H9 (cell line): ENCODE results near the gene AMBRA1. TPM values are rescaled to one million over a fixed set of nuclear protein-coding genes. Genes with fewer than 3 reads are reported as not detected.

Source experiments
- DNase-seq: peaks from one replicate; pipeline ENCODE4 v3.0.0-alpha.2; 2017
- H2AFZ ChIP-seq: one replicate; pipeline ENCODE4 v1.6.1; 2013; ENCODE audit warnings: mild to moderate bottlenecking, low read length, control low read depth, moderate library complexity
- H2AK5ac ChIP-seq: 2 replicates; pipeline ENCODE4 v1.6.1; 2013; ENCODE audit warnings: low read length, control low read depth, mixed read lengths; ENCODE audit not compliant: insufficient read length
- H2BK120ac ChIP-seq: one replicate; pipeline ENCODE4 v1.6.1; 2013; ENCODE audit warnings: low read depth, mild to moderate bottlenecking, low read length, control low read depth, inconsistent platforms; ENCODE audit not compliant: poor library complexity, severe bottlenecking
- H2BK12ac ChIP-seq: 2 replicates; pipeline ENCODE4 v1.6.1; 2013; ENCODE audit warnings: low read length, control low read depth, mixed read lengths, low read depth; ENCODE audit not compliant: insufficient read length
- H2BK15ac ChIP-seq: 2 replicates; pipeline ENCODE4 v1.6.1; 2013; ENCODE audit warnings: low read depth, low read length, control low read depth
- H2BK20ac ChIP-seq: one replicate; pipeline ENCODE4 v1.6.1; 2013; ENCODE audit warnings: low read depth, mild to moderate bottlenecking, low read length, control low read depth, inconsistent platforms; ENCODE audit not compliant: poor library complexity, severe bottlenecking
- H2BK5ac ChIP-seq: 2 replicates; pipeline ENCODE4 v1.6.1; 2013; ENCODE audit warnings: low read length, control low read depth, mixed read lengths; ENCODE audit not compliant: insufficient read length
- H3K14ac ChIP-seq: 2 replicates; pipeline ENCODE4 v1.6.1; 2013; ENCODE audit warnings: low read length, control low read depth; ENCODE audit not compliant: insufficient read depth
- H3K18ac ChIP-seq: 2 replicates; pipeline ENCODE4 v1.6.1; 2013; ENCODE audit warnings: low read depth, mild to moderate bottlenecking, mixed read lengths, low read length, control low read depth; ENCODE audit not compliant: insufficient read length
- H3K23ac ChIP-seq: 2 replicates; pipeline ENCODE4 v1.6.1; 2013; ENCODE audit warnings: low read length, control low read depth, mixed read lengths, low read depth; ENCODE audit not compliant: insufficient read length
- H3K23me2 ChIP-seq: 2 replicates; pipeline ENCODE4 v1.6.1; 2013; ENCODE audit warnings: low read depth, mild to moderate bottlenecking, mixed read lengths, low read length, control low read depth; ENCODE audit not compliant: insufficient read length, poor library complexity, severe bottlenecking
- H3K27ac ChIP-seq: 2 replicates; pipeline ENCODE4 v1.5.1; 2013; ENCODE audit warnings: low read length, control low read depth, mixed read lengths, low read depth; ENCODE audit not compliant: insufficient read length
- H3K27me3 ChIP-seq: 2 replicates; pipeline ENCODE4 v1.6.1; 2013; ENCODE audit warnings: low read length, control low read depth, inconsistent platforms; ENCODE audit not compliant: insufficient read depth
- H3K4ac ChIP-seq: 2 replicates; pipeline ENCODE4 v1.6.1; 2013; ENCODE audit warnings: low read depth, mild to moderate bottlenecking, control low read depth, inconsistent platforms, low read length, moderate library complexity
- H3K4me1 ChIP-seq: 2 replicates; pipeline ENCODE4 v1.6.1; 2013; ENCODE audit warnings: low read length, control low read depth, inconsistent platforms; ENCODE audit not compliant: insufficient read depth
- H3K4me2 ChIP-seq: 2 replicates; pipeline ENCODE4 v1.6.1; 2013; ENCODE audit warnings: low read length, control low read depth, mixed read lengths; ENCODE audit not compliant: insufficient read length, insufficient read depth
- H3K56ac ChIP-seq: 2 replicates; pipeline ENCODE4 v1.6.1; 2013; ENCODE audit warnings: low read depth, mild to moderate bottlenecking, mixed read lengths, low read length, control low read depth; ENCODE audit not compliant: insufficient read length
- H3K79me1 ChIP-seq: 2 replicates; pipeline ENCODE4 v1.6.1; 2013; ENCODE audit warnings: low read depth, mild to moderate bottlenecking, moderate library complexity, low read length, control low read depth, inconsistent platforms; ENCODE audit not compliant: insufficient read depth, poor library complexity, severe bottlenecking
- H3K79me2 ChIP-seq: 2 replicates; pipeline ENCODE4 v1.6.1; 2013; ENCODE audit warnings: low read length, control low read depth, inconsistent platforms; ENCODE audit not compliant: insufficient read depth
- H3K9ac ChIP-seq: 2 replicates; pipeline ENCODE4 v1.6.1; 2013; ENCODE audit warnings: low read length, control low read depth, mixed read lengths; ENCODE audit not compliant: insufficient read length; ENCODE audit errors: extremely low read depth
- H3K9me3 ChIP-seq: one replicate; pipeline ENCODE4 v1.6.1; 2013; ENCODE audit warnings: low read depth, low read length, inconsistent platforms; ENCODE audit not compliant: control insufficient read depth
- H3T11ph ChIP-seq: one replicate; pipeline ENCODE4 v1.6.1; 2013; ENCODE audit warnings: mild to moderate bottlenecking, low read length, control low read depth, inconsistent platforms
- H4K20me1 ChIP-seq: one replicate; pipeline ENCODE4 v1.6.1; 2013; ENCODE audit not compliant: control insufficient read depth, insufficient read length, insufficient read depth
- H4K5ac ChIP-seq: 2 replicates; pipeline ENCODE4 v1.6.1; 2013; ENCODE audit warnings: low read depth, mild to moderate bottlenecking, mixed read lengths, low read length, control low read depth; ENCODE audit not compliant: insufficient read length
- H4K8ac ChIP-seq: replicated peaks from 2 replicates; pipeline ENCODE4 v1.6.1; 2013; ENCODE audit warnings: low read length, control low read depth, mixed read lengths, low read depth; ENCODE audit not compliant: insufficient read length
- H4K91ac ChIP-seq: 2 replicates; pipeline ENCODE4 v1.6.1; 2013; ENCODE audit warnings: low read depth, mild to moderate bottlenecking, moderate library complexity, mixed read lengths, low read length, control low read depth; ENCODE audit not compliant: insufficient read length
- H3K27ac Mint-ChIP-seq, 3 experiments: 2 replicates in 2 of 3; 3 replicates in 1 of 3; pipeline ENCODE4 v1.8.0; 2020 to 2021; ENCODE audit warnings: mixed read lengths in 3 of 3, mild to moderate bottlenecking in 1 of 3, moderate library complexity in 1 of 3
- H3K27me3 Mint-ChIP-seq: 2 replicates; pipeline ENCODE4 v1.8.0; 2021; ENCODE audit warnings: low read depth, mild to moderate bottlenecking, moderate library complexity, mixed read lengths
- H3K36me3 Mint-ChIP-seq, 3 experiments: 2 replicates in 2 of 3; 3 replicates in 1 of 3; pipeline ENCODE4 v1.8.0; 2020 to 2021; ENCODE audit warnings: low read depth in 3 of 3, mixed read lengths in 3 of 3; ENCODE audit not compliant: insufficient read depth in 1 of 3
- H3K4me1 Mint-ChIP-seq, 2 experiments: 2 replicates each; pipeline ENCODE4 v1.8.0; 2020; ENCODE audit warnings: mixed read lengths in 2 of 2
- H3K4me3 Mint-ChIP-seq, 2 experiments: 2 replicates in 1 of 2; 3 replicates in 1 of 2; pipeline ENCODE4 v1.8.0; 2020 to 2021; ENCODE audit warnings: mild to moderate bottlenecking in 2 of 2, mixed read lengths in 2 of 2, moderate library complexity in 1 of 2
- H3K9me3 Mint-ChIP-seq, 2 experiments: 2 replicates in 1 of 2; 3 replicates in 1 of 2; pipeline ENCODE4 v1.8.0; 2020; ENCODE audit warnings: mild to moderate bottlenecking in 2 of 2, mixed read lengths in 2 of 2, moderate library complexity in 1 of 2
- WGBS: extraction: QIAGEN DNeasy Blood & Tissue Kit; methylation state at CpG from one replicate; pipeline ENCODE4 v1.1.7; 2013; ENCODE audit warnings: missing lambda C conversion rate, low lambda C conversion rate, mixed read lengths; ENCODE audit not compliant: insufficient read length; ENCODE audit errors: extremely low coverage; 5-methylcytosine and 5-hydroxymethylcytosine counted together
- total RNA-seq: library from RNA; stranded (reverse); gene quantifications from 2 replicates; pipeline ENCODE4 v1.2.1, GENCODE V29; 2021
- TF ChIP-seq, protein P1 (sequence below): fragments of 200-600 bp; sonication (generic); conservative IDR thresholded peaks from 3 replicates; pipeline ENCODE4 v1.8.0; 2021; ENCODE audit warnings: antibody characterized with exemption, mild to moderate bottlenecking

The AMBRA1 gene
- total RNA-seq, 1 experiment from 2014 or later: 37.5 TPM

DNA sequence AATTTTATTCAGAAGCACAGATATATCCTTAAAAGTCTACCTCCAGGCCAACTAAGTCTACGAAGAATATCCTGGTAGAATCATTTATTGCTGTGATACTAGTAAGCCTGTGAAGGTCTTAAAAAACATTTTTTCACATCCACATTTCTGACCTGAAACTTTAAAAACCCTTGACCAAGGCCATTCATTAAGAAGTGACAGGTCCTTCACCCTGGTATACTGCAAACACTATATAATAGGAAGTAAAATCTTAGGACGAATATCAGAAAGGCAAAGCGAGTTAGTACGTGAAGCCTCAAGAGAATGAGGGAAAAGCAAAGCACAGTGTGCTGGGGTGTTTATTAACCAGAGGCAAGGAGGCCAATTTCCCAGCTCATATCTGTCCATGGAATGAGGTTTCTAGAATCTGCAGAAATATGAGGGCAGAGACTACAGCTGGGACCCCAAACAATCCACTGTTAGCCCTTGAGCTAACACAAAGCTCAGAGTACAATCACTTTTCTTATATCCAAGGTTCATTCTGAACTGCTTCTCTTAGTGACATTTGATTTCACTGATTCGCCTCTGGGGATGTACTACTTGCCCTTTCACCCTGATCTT is 71.0 kb downstream of the AMBRA1 start:
- Histone ChIP-seq H3K79me1 (no peaks in the 10 kb centered on the region), H3T11ph (no peak overlapping the region), H3K9me3 (no peaks in the 10 kb centered on the region), H2BK15ac (no peak overlapping the region), H3K56ac (no peak overlapping the region), H3K4ac (no peak overlapping the region), H3K4me2 (no peak overlapping the region), H3K23me2 (no peaks in the 10 kb centered on the region), H4K91ac (no peak overlapping the region), H3K9ac (no peak overlapping the region), H3K23ac (no peak overlapping the region), H2AFZ (no peak overlapping the region), H4K20me1 (no peaks in the 10 kb centered on the region), H3K14ac (no peak overlapping the region), H2BK120ac (no peak overlapping the region), H2BK20ac (no peak overlapping the region), H4K5ac (no peak overlapping the region), H2BK12ac (no peak overlapping the region), H4K8ac (no peak overlapping the region), H3K27ac (no peak overlapping the region), H3K79me2 (no peaks in the 10 kb centered on the region; the same call in 1 of the 2 replicates), H3K4me1 (no peaks in the 10 kb centered on the region), H2AK5ac (no peak overlapping the region), H3K18ac (no peak overlapping the region), H2BK5ac (no peak overlapping the region), H3K27me3 (no peaks in the 10 kb centered on the region)
- H3K9me3 Mint-ChIP-seq: no peaks in the 10 kb centered on the region
- no CpG with 5 or more reads among the region's 5 CpGs for WGBS
- no peak for DNase-seq
- peaks cover 27 to 29% of the 10 kb centered on the region in 2 experiments for H3K4me1 Mint-ChIP-seq
- TF ChIP-seq, protein P1, sequence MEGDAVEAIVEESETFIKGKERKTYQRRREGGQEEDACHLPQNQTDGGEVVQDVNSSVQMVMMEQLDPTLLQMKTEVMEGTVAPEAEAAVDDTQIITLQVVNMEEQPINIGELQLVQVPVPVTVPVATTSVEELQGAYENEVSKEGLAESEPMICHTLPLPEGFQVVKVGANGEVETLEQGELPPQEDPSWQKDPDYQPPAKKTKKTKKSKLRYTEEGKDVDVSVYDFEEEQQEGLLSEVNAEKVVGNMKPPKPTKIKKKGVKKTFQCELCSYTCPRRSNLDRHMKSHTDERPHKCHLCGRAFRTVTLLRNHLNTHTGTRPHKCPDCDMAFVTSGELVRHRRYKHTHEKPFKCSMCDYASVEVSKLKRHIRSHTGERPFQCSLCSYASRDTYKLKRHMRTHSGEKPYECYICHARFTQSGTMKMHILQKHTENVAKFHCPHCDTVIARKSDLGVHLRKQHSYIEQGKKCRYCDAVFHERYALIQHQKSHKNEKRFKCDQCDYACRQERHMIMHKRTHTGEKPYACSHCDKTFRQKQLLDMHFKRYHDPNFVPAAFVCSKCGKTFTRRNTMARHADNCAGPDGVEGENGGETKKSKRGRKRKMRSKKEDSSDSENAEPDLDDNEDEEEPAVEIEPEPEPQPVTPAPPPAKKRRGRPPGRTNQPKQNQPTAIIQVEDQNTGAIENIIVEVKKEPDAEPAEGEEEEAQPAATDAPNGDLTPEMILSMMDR: no peak
- peak overlapping the region in 2 of 3 experiments; percentile 56 to 91; a peak in 3 of 7 replicates for H3K27ac Mint-ChIP-seq
- H3K27me3 Mint-ChIP-seq: no peaks in the 10 kb centered on the region
- no peak overlapping the region for H3K4me3 Mint-ChIP-seq
- peaks cover 0 to 6% (median 5%) of the 10 kb centered on the region in 3 experiments; a peak in 3 of 7 replicates for H3K36me3 Mint-ChIP-seq
